ENCODE results near the gene ZNF185.

The ZNF185 gene

DNA sequence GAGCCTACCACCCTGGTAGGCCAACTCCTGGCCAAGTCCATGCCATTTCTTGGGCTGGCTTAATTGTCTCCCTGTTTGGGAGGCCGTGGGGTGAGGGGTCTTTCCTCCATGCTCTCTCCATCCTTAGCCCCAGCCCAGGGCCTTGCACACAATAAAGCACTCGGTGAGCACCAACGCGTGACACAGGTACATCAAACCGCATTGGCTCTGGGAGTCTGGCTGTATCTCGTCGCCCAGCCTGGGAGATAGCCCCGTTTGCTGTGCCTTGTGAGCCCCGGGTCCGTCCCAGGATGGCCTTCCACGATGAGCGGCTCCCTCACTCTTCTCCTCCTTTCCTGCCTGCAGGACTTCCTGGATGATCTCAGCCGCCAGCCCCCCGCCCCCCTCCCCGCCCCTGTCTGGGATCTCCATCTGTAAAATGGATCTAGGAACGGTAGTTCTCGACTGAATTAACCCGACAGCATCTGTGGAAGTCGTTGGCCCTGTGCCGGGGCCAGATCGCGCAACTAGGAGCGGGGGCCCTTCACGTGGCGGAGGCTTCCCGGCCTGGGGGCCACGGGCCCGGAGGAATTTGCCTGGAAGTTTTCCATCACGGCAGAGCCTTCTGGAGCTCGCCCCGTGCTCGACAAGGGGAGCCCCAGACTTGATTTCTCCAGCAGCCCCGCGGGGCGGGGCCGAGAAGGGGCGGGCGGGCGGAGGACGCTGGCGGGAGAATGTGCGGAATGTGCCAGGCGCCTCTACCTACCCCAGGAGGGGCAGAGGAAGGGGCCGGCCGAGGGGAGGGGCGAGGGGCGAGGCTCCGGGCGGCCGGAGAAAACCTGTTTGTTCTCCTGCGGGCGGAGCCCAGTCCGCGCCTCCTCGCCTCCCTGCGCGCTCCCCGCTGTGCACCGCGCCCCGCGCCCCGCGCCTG, at the start of gene ZNF185:
TSS of gene ZNF185 (plus strand) at position 846 of the 910 bp plus-strand sequence. CDS start 16,423 bp downstream, outside the sequence.
- DNase-seq = no peak

DNA sequence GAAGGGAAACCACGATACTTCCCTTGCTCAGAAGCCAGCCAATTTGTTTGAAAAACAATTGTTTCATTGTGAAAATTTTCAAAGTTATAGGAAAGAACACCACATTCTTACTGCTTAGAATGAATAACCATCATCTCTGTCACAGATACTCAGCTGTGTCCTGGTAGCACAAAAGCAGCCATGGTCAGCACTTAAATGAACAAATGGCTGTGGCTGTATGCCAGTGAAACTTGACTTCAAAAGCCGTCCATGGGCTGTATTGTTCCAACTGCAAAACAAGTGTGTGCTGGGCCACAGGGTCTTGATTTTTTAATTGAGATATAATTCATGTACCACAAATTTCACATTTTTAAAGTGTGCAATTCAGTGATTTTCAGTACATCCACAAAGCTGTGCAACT, 47.4 kb upstream of the ZNF185 start:
- no peak for DNase-seq

DNA sequence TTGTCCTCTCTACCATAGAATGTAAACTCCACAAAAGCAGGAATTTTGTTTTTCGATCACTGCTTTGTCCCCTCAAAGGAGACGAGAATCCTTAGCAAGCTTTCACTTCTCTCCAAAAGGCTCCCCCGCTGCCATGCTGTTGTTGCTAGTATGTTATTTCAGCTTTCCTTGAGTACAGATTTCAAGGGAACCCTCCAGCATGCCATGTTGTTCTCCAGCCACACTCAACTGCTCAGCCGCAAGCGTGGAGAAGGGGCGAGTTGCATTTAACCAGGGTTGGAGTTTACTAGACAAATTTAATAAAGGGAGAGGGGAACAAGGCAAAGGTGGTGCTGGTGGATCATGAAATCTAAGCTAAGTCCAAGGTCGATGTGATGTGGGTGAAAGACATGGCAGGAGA, 43.9 kb upstream of the ZNF185 start:
- no peak for DNase-seq

DNA sequence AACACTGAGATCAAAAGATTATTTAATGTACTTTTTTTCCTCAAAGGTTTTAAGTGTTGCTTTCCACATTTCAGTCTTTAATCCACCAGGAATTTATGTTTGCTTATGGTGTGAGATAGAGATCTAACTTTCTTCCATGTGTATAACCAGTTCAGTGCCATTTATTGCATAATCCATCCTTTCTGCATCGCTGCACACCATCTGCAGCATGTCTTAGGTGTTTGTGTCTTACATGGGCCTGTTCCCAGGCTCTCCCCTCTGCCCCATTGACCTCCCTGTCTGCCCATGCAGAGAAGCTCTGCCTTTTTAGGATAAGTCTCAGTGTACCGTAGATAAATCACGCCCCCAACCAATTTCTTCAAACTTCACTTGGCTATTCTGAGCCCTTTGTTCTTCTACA, 36.8 kb upstream of the ZNF185 start:
- no peak for DNase-seq

DNA sequence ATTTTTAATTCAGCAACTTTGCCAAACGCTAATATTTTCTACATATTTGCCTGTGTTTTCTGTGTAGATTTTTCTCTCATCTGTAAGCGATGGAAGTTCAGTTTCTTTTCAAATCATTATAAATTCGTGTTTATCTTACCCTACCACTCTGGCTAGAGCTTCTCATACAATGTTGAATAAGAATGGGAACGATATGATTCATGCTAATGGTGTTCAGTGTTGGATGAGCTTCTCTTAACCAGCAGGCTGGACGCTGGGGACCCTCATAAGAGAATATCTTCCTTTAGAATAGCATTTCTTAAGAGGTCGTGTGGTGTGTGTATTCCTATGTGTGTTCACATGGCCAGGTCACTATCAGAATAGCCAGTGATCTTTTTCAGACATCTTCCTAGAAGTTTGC, 36.0 kb upstream of the ZNF185 start:
- no peak for DNase-seq

DNA sequence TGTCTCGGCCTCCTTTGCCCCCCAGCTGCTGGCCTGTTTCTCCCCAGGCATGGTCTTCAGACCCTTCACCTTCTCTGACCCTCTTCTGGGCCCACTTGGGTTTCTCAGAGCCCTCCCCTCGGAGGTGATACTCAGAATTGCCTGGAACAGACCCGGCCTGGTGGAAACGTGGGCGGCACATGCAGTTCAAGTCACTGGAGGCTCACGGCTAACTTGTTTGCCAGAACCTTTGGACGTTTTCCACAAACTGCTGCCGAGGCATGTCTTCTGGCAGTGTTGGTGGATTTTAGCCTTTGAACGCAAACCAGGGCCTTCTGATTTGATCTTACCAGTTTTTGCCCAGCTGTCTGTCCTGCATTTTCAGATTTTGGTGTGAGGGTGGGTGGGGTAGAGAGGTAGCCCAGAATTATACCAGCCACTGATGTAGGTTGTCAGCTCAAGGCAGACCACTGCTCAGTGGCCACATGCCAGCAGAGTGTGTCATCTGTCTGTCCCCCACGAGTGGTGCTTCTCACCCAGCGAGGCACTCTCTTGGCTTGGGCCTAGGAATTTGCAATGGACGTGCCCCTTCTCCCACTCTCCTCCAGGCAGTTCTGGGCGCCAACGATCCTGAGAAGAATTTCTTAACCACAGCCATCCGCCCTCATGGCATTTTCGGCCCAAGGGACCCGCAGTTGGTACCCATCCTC, 32.5 kb upstream of the ZNF185 start:
- no peak for DNase-seq

DNA sequence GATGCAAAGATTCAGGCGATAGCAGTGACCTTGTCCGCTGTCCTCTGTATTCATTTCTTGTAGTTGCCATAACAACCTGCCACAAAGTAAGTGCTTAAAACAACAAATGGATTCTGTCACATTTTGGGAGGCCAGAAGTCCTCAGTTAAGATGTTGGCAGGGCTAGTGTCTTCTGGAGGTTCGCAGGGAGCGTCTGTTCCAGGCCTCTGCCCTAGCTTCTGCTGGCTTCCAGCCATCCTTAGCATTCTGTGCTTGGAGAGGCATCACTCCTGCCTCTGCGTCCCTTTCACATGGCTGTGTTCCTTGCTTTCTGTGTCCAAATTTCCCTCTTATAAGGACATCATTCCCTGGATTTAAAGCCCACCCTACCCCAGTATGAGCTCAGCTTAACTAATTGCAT, 31.5 kb upstream of the ZNF185 start:
- DNase-seq = no peak

DNA sequence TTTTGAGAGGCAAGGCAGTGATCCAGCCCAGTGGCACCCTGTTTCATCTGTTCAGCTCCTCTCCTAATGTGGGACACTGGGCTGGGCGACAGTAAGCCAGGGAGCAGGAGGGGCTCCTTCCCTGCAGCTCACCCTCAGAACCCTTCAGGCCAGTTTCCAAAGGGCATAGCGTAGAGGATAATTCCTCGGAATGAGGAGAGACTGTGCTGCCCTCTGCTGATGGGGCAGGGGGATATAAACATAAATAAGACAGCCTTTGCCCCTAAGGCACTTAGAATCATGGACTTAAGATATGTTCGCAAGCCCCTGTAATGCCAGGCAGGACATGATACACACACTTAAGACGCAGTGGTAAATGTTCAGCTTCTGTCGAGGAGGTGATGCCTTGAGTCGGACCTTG, 27.9 kb upstream of the ZNF185 start:
- DNase-seq = no peak

DNA sequence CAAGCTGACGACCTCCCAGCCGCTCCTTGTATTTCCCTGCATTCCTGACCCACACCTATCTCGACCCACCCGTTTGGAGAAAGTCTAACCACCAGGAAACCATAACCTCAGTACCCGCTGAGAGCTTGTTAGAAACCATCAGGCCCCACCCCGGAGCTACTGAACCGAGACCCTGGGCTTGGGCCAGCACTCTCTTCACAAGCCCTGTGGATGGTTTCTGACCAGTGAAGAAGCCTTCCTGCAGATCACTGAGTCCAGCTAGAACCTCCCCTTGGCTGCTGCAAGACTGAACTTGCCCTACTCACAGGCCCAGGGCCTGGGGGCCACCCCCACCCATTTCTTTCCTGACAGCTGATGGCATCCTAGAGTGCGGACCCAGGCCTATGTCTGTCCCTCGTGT, 26.6 kb upstream of the ZNF185 start:
- no peak for DNase-seq

DNA sequence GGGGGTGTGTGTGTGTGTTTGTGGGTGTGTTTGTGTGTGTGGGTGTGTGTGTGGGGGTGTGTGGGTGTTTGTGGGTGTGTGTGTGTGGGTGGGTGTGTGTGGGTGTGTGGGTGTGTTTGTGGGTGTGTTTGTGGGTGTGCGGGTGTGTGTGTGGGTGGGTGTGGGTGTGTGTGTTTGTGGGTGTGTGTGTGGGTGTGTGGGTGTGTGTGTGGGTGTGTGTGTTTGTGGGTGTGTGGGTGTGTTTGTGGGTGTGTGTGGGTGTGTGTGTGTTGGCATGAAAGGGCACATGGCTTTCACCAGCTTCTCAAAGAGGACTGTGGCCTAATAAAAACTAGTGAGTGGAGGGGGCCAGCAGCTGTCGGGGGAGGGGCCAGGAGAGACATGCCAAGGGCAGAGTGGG, 25.3 kb upstream of the ZNF185 start:
- DNase-seq = no peak

DNA sequence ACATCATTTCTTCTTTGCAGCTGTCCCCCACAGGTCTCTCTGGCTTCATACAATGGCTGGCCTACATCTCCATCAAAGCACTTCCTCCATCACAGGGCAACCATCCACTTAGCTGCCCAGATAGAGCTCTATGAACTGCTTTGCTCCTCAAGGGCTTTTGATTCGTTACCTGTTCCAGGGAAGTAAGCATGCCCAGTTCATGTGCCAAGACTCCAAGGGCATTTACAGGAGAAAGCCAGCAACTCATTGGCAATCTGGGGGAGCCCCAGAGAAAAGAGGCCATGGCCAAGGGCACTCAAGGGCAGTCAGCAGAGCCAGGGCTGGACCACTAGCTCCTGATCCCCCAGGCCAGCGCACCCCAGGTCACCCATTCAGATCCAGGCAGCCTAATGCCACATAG, 24.5 kb upstream of the ZNF185 start:
- no peak for DNase-seq

DNA sequence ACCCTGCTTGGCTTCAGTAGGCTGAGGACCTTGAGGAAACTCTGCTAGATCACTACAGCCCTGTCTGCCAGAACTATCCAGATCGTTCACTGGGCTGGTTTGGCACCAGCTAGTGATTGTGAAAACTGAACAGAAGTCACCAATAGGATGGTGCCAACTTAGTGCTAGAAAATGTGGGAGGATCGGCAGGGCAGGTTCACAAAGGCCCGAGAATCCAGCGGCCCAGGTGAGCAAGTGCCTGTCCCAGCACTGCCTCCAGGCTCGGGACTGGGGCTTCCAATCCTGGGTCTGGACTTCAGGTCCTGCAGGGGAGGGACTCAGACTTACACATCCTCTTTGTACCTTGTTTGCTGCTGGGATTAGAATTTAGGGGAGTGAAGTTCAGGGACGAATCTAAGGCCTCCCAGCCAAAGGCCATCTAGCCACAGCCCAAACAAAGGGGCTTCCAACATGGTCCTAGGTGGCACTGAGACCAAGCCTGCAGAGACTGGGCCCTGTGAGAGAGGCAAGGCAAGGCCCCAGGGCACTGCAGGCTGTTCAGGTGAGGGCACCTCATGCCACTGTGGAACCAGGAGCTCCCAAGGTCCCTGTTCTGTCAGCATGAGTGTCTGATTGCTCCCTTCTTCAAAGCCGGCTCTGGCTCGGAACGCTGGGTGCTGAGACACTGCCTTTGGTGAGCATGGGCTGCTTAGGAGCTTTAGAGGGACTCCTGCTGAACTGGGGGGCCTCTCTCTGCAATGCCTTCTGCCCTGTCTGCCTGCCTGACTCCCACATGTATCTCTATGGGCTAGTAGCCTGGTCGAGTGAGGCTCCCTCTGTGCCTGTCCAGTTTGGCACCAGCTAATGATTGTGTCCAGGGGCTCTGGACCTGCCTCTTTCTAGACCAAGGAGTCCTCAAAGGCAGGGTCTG, 20.7 kb upstream of the ZNF185 start:
- no peak for DNase-seq

DNA sequence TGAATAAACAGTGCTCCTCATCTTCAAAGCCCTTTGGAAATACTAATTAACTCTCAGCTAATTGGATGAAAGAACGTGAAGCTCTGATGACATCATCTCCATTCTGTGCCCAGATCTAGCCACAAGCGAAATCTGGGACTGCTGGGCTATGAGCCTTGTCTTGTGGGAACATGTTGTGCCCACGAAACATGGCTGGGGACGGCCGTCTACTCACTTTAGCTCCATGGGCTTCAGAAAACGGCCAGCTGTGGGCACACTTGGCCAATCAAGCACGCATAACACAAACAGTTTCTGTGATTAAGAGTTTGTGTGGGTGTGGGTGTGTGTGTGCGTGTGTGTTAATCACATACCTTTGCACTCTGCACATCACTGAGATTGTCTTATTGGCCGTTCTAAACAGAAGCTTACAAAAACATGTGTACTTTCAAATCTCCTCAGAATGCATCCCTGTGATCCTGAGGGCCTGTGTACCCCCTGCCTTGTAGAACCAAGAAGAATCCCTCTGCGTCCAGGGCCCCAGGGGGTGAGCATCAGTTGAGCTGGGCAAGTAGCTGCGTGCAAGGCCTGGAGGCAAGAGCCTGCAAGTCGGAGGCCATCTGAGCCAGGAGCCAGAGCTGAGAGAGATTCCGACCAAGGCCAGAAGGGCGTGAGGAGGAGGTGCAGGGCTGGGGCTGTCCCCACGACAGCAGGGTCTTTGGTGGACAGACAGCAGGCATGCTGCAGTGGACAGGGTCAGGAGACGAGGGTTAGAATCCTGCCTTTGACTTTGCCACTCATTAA, 18.7 kb upstream of the ZNF185 start:
- DNase-seq = no peak

DNA sequence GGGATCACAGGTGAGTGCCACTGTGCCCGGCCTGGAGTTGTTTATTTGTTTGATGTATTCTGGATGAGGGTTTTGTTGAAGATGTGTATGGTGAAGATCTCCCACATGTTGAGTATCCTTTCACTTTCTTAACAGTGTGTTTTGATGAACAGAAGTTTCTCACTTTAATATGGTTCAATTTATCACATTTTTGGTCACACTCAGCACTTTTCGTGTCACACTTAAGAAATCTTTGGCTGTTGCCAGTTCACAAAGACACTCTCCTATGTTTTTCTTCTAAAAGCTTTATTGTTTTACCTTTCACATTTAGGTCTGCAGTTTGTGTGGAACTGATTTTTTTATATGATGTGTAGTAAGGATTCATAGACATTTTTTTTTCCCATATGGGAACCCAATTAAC, 16.6 kb upstream of the ZNF185 start:
- no peak for DNase-seq

DNA sequence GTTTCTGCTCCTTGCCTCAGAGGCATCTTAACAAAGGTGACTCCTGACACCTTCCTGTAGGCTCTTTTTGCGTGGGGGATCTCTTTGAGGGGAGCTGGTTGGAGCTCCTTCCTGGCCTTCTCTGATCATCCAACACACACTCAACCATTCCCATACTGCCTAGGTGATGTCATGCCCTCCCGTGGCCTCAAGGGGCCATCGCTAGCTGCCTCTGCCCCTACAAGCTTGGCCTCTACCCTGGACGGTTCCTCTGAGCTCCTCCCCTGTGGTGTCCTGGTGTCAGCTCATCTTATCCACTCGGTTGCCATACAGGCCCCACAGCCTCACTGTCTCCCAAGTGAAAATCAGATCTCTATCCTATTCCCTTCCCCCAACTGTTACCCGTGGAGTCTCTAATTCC, 13.7 kb upstream of the ZNF185 start:
- DNase-seq = no peak

DNA sequence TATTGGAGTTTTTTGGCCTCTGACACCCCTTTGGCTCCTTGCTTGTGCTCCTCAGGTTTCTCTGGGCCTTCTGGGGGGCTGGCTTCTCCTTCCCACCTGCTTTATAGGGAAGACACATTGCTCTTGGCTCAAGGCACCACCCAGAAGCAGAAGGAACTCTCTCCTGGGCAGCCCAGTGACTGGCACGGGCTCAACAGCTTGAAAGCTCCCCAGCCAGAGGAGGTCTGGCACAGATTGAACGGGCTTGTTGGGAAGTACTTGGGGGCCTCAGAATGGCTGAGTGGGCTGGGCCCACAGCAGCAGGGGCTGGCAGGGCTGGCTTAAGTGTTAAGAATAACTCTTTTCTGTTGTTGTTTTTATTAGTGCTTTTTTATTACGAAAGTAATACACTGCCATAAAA, 11.2 kb upstream of the ZNF185 start:
- no peak for DNase-seq

DNA sequence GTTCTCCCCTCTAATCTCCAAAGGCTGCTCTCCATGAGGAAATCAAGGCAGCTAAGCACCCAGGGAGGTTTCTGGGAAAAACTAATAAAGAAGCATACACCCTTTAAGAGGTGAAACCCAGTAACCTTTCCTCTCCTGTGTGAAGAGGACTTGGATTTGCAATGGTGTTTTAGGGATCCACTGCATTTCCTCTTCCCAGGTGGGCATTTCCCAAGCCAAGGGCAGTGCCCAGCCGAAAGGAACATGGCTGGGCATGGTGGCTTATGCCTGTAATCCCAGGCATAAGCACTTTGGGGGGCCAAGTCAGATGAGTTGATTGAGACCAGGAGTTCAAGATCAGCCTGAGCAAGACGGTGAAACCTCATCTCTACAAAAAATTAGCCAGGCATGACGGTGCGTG, 5.4 kb upstream of the ZNF185 start:
- no peak for DNase-seq

DNA sequence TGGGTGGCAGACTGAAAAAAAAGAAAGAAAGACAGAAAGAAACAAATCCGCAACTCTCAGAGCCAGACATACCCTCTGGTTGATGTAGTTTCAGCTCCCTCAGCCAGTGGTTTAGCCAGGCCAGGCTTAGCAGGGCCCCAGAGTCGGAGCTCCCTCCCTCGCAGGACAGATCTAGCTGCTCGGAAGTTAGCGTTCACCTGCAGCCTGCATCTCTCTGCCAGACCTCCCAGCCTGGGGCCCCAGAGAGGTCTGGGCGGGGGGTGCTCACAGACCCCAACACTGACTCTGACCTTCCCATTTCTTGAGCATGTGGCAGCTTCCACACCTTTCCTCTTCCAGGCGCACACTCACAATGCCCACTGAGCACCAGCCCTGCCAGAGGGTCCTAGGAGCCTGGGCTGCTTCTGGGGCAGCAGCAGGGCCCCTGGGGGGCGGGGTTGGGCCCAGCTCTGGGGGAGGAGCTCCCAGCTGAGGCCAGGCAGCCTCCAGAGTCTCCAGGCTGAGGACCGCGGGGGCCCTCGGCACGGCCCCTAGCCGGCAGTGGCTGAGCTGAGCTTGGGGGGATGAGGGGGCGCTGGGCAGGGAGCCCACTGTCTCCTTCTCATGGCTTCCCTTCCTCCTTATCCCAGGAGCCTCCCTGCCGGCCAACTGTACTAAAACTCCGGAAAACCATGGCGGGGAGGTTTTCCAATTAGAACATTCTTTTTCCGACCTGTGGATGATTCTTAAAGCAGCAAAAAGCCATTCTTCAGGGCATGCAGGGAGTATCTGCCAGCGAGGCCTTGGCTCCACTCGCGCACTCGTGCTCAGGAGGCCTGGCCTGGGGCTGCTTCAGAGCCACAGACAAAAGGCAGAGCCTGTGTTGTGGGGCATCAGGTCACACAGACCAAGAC, 4.6 kb upstream of the ZNF185 start:
- no peak for DNase-seq

DNA sequence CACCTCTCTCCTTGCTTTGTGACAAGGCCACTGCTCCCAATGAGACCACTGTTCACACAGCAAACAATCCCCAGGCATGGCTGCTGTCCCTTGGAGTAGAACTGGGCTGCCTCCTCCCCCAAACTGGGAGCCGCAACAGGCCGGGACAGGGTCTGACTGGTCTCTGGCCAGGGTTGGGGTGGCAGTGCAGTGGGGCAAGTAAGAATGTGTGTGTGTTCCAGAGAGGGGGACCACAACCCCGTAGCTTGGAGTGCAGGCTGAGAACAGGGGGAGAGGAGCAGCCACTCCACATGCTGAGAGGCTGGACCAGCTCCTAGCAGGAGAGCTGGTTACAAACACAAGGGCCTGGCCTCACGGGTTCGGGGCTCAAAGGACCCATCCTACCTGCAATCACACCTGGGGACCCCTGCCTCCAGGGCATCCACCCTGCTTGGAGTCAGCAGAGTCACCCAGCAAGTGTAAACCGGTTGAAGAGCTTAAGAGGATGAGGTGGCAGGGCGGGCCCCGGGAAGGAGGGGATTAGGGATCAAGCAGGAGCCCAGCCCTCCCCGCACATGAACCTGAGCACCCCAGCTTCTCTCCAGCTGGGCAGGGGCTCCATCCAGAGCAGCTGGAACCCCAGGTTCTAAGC, 3.8 kb upstream of the ZNF185 start:
- DNase-seq = no peak

DNA sequence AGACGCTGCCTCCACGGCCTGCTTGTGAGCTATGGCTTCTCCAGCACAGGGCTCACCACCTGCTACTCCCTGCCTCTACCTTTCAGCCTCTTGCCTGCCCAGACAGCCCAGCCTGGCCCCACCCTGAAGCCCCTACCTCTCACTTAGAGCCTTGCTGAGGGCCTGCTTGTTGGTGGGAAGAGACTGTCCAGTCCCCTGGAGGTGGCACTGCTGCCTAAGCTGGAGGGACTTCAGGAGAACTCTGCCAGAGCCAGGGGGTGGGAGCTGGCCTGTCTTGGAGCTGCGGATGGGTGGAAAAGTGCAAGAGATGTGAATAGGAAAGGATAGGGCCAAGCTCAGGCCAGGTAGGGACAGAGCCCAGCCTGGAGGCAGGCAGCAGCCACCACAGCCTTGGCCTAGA, 2.7 kb upstream of the ZNF185 start:
- no peak for DNase-seq

Measured in NCI-H1930 (cell line).